Ishikawa (cell line): Measurements from ENCODE around the gene WFDC9.

ENCODE experiments used
- CEBPB ChIP-seq: IDR thresholded peaks from 2 replicates; pipeline ENCODE4 v1.6.1; 2012
- CREB1 ChIP-seq: IDR thresholded peaks from 2 replicates; pipeline ENCODE4 v1.6.1; 2012; ENCODE audit warnings: low read depth
- EGR1 ChIP-seq: IDR thresholded peaks from 2 replicates; pipeline ENCODE4 v1.6.1; 2012
- EP300 ChIP-seq: IDR thresholded peaks from 2 replicates; pipeline ENCODE4 v1.6.1; 2012; ENCODE audit warnings: borderline replicate concordance
- FOXM1 ChIP-seq: IDR thresholded peaks from 2 replicates; pipeline ENCODE4 v1.6.1; 2012; ENCODE audit warnings: low read depth, borderline replicate concordance
- NFIC ChIP-seq: IDR thresholded peaks from 2 replicates; pipeline ENCODE4 v1.6.1; 2012
- RAD21 ChIP-seq: IDR thresholded peaks from 2 replicates; pipeline ENCODE4 v1.6.1; 2012; ENCODE audit warnings: low read depth
- TAF1 ChIP-seq: IDR thresholded peaks from 2 replicates; pipeline ENCODE4 v1.6.1; 2012; ENCODE audit warnings: low read depth, mild to moderate bottlenecking
- TCF12 ChIP-seq: IDR thresholded peaks from 2 replicates; pipeline ENCODE4 v1.6.1; 2012; ENCODE audit warnings: low read depth
- TEAD4 ChIP-seq: IDR thresholded peaks from 2 replicates; pipeline ENCODE4 v1.6.1; 2012
- USF1 ChIP-seq: IDR thresholded peaks from 2 replicates; pipeline ENCODE4 v1.6.1; 2012
- YY1 ChIP-seq: IDR thresholded peaks from 2 replicates; pipeline ENCODE4 v1.6.1; 2012; ENCODE audit warnings: low read depth
- ZBTB7A ChIP-seq: IDR thresholded peaks from 2 replicates; pipeline ENCODE4 v1.6.1; 2012; ENCODE audit warnings: low read depth
- TF ChIP-seq, protein P1 (sequence below): IDR thresholded peaks from 2 replicates; pipeline ENCODE4 v1.6.1; 2012; ENCODE audit warnings: low read depth, mild to moderate bottlenecking
- TF ChIP-seq, protein P2 (sequence below): IDR thresholded peaks from 2 replicates; pipeline ENCODE4 v1.6.1; 2012

WFDC9 gene

GRCh38 chr20:45631184-45631583, at the start of gene WFDC9:
TSS of gene WFDC9 (minus strand) at chr20:45631284. CDS start at chr20:45610181, 21,103 bp downstream.
- TF ChIP-seq CREB1 = no peak
- no peak for TF ChIP-seq TCF12
- TF ChIP-seq USF1 = no peak
- no peak for TF ChIP-seq RAD21
- TF ChIP-seq NFIC = no peak
- no peak for TF ChIP-seq FOXM1
- no peak for TF ChIP-seq EP300
- TF ChIP-seq TAF1 = no peak
- TF ChIP-seq CEBPB = no peak
- no peak for TF ChIP-seq EGR1
- TF ChIP-seq ZBTB7A = no peak
- TF ChIP-seq TEAD4 = no peak
- TF ChIP-seq YY1 = no peak
- TF ChIP-seq, protein P1, sequence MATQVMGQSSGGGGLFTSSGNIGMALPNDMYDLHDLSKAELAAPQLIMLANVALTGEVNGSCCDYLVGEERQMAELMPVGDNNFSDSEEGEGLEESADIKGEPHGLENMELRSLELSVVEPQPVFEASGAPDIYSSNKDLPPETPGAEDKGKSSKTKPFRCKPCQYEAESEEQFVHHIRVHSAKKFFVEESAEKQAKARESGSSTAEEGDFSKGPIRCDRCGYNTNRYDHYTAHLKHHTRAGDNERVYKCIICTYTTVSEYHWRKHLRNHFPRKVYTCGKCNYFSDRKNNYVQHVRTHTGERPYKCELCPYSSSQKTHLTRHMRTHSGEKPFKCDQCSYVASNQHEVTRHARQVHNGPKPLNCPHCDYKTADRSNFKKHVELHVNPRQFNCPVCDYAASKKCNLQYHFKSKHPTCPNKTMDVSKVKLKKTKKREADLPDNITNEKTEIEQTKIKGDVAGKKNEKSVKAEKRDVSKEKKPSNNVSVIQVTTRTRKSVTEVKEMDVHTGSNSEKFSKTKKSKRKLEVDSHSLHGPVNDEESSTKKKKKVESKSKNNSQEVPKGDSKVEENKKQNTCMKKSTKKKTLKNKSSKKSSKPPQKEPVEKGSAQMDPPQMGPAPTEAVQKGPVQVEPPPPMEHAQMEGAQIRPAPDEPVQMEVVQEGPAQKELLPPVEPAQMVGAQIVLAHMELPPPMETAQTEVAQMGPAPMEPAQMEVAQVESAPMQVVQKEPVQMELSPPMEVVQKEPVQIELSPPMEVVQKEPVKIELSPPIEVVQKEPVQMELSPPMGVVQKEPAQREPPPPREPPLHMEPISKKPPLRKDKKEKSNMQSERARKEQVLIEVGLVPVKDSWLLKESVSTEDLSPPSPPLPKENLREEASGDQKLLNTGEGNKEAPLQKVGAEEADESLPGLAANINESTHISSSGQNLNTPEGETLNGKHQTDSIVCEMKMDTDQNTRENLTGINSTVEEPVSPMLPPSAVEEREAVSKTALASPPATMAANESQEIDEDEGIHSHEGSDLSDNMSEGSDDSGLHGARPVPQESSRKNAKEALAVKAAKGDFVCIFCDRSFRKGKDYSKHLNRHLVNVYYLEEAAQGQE = no peak
- TF ChIP-seq, protein P2, sequence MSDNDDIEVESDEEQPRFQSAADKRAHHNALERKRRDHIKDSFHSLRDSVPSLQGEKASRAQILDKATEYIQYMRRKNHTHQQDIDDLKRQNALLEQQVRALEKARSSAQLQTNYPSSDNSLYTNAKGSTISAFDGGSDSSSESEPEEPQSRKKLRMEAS = no peak

GRCh38 chr20:45679650-45680049, 48.6 kb upstream of the WFDC9 start:
- no peak for TF ChIP-seq NFIC

DNA sequence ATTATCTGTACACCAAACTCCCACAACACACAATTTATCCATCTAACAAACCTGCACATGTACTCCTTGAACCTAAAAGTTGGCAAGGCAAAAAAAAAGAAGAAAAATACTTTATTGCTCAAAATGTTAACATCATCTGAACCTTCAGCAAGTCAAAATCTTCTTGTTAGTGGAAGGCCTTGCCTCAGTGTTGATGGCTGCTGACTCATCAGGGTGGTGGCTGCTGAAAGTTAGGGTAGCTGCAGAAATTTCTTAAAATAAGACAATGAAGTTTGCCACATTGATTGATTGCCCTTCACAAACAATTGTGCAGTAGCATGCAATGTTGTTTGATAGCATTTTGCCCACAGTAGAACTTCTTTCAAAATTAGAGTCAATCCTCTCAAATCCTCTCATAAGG, 41.7 kb upstream of the WFDC9 start:
- TF ChIP-seq USF1 (no peak), YY1 (no peak), FOXM1 (no peak), CEBPB (no peak), EP300 (no peak), EGR1 (no peak), NFIC (no peak), CREB1 (no peak), TEAD4 (no peak), TAF1 (no peak), RAD21 (no peak), TCF12 (no peak), ZBTB7A (no peak)
- TF ChIP-seq, protein P1 = no peak
- TF ChIP-seq, protein P2 = no peak

DNA sequence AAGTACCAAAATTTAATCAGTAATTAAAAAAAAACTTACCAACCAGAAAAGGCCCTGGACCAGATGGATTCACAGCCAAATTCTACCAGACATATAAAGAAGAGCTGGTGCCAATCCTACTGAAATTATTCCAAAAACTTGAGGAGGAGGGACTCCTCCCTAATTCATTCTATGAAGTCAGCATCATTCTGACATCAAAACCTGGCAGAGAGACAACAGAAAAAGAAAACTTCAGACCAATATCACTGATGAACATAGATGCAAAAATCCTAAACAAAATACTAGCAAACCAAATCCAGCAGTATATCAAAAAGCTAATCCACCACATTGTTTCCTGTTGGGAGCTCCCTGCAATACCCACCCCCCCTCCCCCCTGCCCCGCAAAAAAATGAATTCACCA, 39.1 kb upstream of the WFDC9 start, which contains the start of gene WFDC11:
Gene WFDC11, minus strand, starts transcription at position 101 of the 400 bp plus-strand sequence. CDS start 19,639 bp downstream, outside the sequence.
- TF ChIP-seq EGR1 = no peak
- TF ChIP-seq CREB1 = no peak
- TF ChIP-seq TAF1 = no peak
- TF ChIP-seq FOXM1 = no peak
- no peak for TF ChIP-seq CEBPB
- no peak for TF ChIP-seq RAD21
- no peak for TF ChIP-seq USF1
- no peak for TF ChIP-seq TCF12
- no peak for TF ChIP-seq NFIC
- no peak for TF ChIP-seq EP300
- TF ChIP-seq ZBTB7A = no peak
- TF ChIP-seq TEAD4 = no peak

DNA sequence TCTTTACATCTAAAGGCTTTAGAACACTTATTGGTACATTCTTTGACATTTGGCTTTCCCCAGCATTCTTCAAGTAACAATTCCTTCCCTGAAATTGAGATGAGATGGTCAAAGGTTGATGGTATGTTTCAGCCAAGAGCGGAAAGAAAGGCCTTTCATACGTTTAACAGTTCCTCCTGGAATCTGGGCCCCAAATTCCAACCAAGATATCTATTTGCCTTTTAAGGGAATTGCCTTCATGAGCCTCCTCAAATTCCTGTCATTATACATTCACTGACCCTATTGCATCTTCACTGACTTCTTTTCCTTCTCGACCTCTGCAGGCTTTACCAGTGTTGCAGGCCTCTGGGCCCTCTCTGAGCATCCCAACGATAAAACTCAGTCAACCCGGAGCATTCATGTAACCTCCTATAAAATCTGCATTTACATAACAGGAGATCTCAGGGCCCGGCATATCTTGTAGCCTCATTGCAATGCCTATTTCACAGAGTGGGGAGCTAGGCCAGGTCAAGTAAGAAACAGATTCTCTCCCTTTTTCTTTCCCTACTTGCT, 18.3 kb upstream of the WFDC9 start:
- TF ChIP-seq CEBPB = no peak
- no peak for TF ChIP-seq EGR1
- no peak for TF ChIP-seq USF1
- TF ChIP-seq FOXM1 = no peak
